OCI-LY1 (cell line): ENCODE results near the gene CTSH.

Source experiments
- H2AFZ ChIP-seq: fragments of 200-600 bp; sonication (generic), shearing (Covaris generic); 2 replicates; pipeline ENCODE4 v1.6.0; 2014; ENCODE audit warnings: antibody characterized with exemption, mild to moderate bottlenecking, low read length
- H3F3A ChIP-seq: fragments of 200-600 bp; sonication (generic), shearing (Covaris generic); 2 replicates; pipeline ENCODE4 v1.6.0; 2014; ENCODE audit warnings: mild to moderate bottlenecking, antibody characterized with exemption, low read length, moderate library complexity; ENCODE audit not compliant: insufficient read depth
- H3K27ac ChIP-seq: fragments of 200-600 bp; sonication (generic); 2 replicates; pipeline ENCODE4 v1.5.1; 2014; ENCODE audit warnings: low read length, mixed run types, mild to moderate bottlenecking, low read depth; ENCODE audit not compliant: poor library complexity, severe bottlenecking
- H3K27me3 ChIP-seq: fragments of 200-600 bp; sonication (generic); 2 replicates; pipeline ENCODE4 v1.6.0; 2014; ENCODE audit warnings: antibody characterized with exemption, mild to moderate bottlenecking, low read length, moderate library complexity; ENCODE audit not compliant: insufficient read depth
- H3K36me3 ChIP-seq: fragments of 200-600 bp; sonication (generic); 2 replicates; pipeline ENCODE4 v1.6.1; 2014; ENCODE audit warnings: mild to moderate bottlenecking, antibody characterized with exemption, low read length, moderate library complexity, mixed read lengths; ENCODE audit not compliant: insufficient read depth
- H3K4me1 ChIP-seq: fragments of 200-600 bp; sonication (generic); 2 replicates; pipeline ENCODE4 v1.5.1; 2014; ENCODE audit warnings: mild to moderate bottlenecking, low read length, moderate library complexity; ENCODE audit not compliant: insufficient read depth, severe bottlenecking
- H3K4me2 ChIP-seq: fragments of 200-600 bp; sonication (generic), shearing (Covaris generic); 2 replicates; pipeline ENCODE4 v1.6.1; 2014; ENCODE audit warnings: low read length
- H3K4me3 ChIP-seq: fragments of 200-600 bp; sonication (generic); 2 replicates; pipeline ENCODE4 v1.5.1; 2014; ENCODE audit warnings: low read length, low read depth, mild to moderate bottlenecking, mixed read lengths; ENCODE audit not compliant: poor library complexity, severe bottlenecking
- H3K79me2 ChIP-seq: fragments of 200-600 bp; shearing (Covaris generic); 2 replicates; pipeline ENCODE4 v1.6.1; 2016; ENCODE audit warnings: mixed run types, low read length, mixed read lengths; ENCODE audit not compliant: insufficient read depth
- H3K9ac ChIP-seq: fragments of 200-600 bp; sonication (generic), shearing (Covaris generic); 2 replicates; pipeline ENCODE4 v1.6.1; 2014; ENCODE audit warnings: mild to moderate bottlenecking, low read length, mixed read lengths
- H3K9me2 ChIP-seq: fragments of 200-600 bp; sonication (generic), shearing (Covaris generic); 2 replicates; pipeline ENCODE4 v1.6.1; 2014; ENCODE audit warnings: low read depth, mild to moderate bottlenecking, low read length, mixed read lengths
- H3K9me3 ChIP-seq: fragments of 200-600 bp; shearing (Covaris generic); 2 replicates; pipeline ENCODE4 v1.6.1; 2014; ENCODE audit warnings: low read length, mixed read lengths
- H4K20me1 ChIP-seq: fragments of 200-600 bp; sonication (generic), shearing (Covaris generic); 2 replicates; pipeline ENCODE4 v1.6.0; 2016; ENCODE audit warnings: mild to moderate bottlenecking, low read length; ENCODE audit not compliant: insufficient read depth
- EZH2 ChIP-seq: fragments of 200-600 bp; sonication (generic), shearing (Covaris generic); IDR thresholded peaks from 2 replicates; pipeline ENCODE4 v1.8.0; 2017; ENCODE audit warnings: borderline replicate concordance, mixed run types, mild to moderate bottlenecking, antibody characterized with exemption, low read length, moderate library complexity, mixed read lengths
- TF ChIP-seq, protein P1 (sequence below): fragments of 200-600 bp; sonication (generic), shearing (Covaris generic); IDR thresholded peaks from 2 replicates; pipeline ENCODE4 v1.5.1; 2017; ENCODE audit warnings: mild to moderate bottlenecking, antibody characterized with exemption, low read length, moderate library complexity, mixed read lengths

The CTSH gene

GRCh38 chr15:78875107-78875914 is 69.5 kb downstream of the CTSH start:
- no peaks in the 10 kb centered on the region for H3K27me3 ChIP-seq
- peak overlapping the region; percentile 90 for H3K9ac ChIP-seq
- peak overlapping the region; percentile 96 for H3K4me2 ChIP-seq
- peaks cover 55% of the 10 kb centered on the region for H3K4me1 ChIP-seq
- no peak overlapping the region for H2AFZ ChIP-seq
- TF ChIP-seq, protein P1, sequence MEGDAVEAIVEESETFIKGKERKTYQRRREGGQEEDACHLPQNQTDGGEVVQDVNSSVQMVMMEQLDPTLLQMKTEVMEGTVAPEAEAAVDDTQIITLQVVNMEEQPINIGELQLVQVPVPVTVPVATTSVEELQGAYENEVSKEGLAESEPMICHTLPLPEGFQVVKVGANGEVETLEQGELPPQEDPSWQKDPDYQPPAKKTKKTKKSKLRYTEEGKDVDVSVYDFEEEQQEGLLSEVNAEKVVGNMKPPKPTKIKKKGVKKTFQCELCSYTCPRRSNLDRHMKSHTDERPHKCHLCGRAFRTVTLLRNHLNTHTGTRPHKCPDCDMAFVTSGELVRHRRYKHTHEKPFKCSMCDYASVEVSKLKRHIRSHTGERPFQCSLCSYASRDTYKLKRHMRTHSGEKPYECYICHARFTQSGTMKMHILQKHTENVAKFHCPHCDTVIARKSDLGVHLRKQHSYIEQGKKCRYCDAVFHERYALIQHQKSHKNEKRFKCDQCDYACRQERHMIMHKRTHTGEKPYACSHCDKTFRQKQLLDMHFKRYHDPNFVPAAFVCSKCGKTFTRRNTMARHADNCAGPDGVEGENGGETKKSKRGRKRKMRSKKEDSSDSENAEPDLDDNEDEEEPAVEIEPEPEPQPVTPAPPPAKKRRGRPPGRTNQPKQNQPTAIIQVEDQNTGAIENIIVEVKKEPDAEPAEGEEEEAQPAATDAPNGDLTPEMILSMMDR: no peak
- TF ChIP-seq EZH2: no peak
- H3K27ac ChIP-seq: peak overlapping the region; percentile 94
- H4K20me1 ChIP-seq: peaks cover 14% of the 10 kb centered on the region
- H3K9me2 ChIP-seq: no peaks in the 10 kb centered on the region
- peaks cover 18% of the 10 kb centered on the region for H3K36me3 ChIP-seq
- no peaks in the 10 kb centered on the region for H3K9me3 ChIP-seq
- peak overlapping the region; percentile 86 for H3K4me3 ChIP-seq
- peaks cover 68% of the 10 kb centered on the region for H3K79me2 ChIP-seq
- H3F3A ChIP-seq: no peaks in the 10 kb centered on the region

GRCh38 chr15:78873793-78874765 is 70.8 kb downstream of the CTSH start:
- H3F3A ChIP-seq: no peaks in the 10 kb centered on the region
- peaks cover 14% of the 10 kb centered on the region for H4K20me1 ChIP-seq
- peaks cover 52% of the 10 kb centered on the region for H3K4me1 ChIP-seq
- peak overlapping the region; percentile 90 for H3K9ac ChIP-seq
- H3K36me3 ChIP-seq: peaks cover 10% of the 10 kb centered on the region; the same call in 1 of the 2 replicates
- H3K79me2 ChIP-seq: peaks cover 56% of the 10 kb centered on the region
- peak overlapping the region; percentile 96 for H3K4me2 ChIP-seq
- no peaks in the 10 kb centered on the region for H3K9me2 ChIP-seq
- H2AFZ ChIP-seq: no peak overlapping the region
- TF ChIP-seq EZH2: no peak
- TF ChIP-seq, protein P1: peak; percentile 7; the same call in 1 of the 2 replicates
- peak overlapping the region; percentile 86 for H3K4me3 ChIP-seq
- no peaks in the 10 kb centered on the region for H3K27me3 ChIP-seq
- H3K27ac ChIP-seq: peak overlapping the region; percentile 94
- H3K9me3 ChIP-seq: no peaks in the 10 kb centered on the region

DNA sequence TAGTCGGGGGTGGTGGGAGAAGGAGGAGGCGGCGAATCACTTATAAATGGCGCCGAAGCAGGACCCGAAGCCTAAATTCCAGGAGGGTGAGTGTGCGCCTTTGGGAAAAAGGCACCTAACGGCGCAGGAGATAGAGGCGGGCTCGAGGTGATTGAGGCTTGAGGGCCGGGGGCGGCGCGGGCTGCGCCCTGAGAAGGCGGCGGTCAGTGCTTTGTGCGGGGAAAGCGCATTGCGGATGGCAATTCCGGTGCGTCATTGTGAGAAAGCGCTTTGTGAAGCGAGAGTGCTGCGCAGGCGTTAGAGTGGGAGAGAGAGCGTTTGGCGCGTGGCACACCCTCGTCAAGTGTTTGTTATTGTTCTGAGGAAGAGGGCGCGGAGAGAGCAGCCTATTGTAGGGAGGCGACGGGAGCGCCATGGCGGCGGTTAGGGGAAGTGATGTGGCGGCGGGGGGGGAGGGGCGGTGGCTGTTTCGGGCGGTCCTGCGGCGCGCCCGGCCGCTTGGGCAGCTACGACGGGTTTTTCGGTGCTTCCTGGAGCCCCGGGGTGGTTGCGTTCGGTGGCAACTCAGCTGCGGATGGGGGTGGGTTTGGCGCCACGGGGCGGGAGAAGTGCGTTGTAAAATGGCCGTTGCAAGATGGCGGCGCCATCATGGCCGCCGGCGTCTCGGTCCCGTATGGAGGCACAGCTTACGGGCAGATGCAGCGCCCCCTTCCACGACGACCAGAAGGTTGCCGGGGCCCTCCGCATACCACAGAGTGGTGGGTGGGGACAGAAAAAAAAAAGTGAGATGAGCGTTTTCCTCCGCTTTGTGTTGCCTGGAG is 71.7 kb downstream of the CTSH start:
- no peaks in the 10 kb centered on the region for H3K9me3 ChIP-seq
- peaks cover 8% of the 10 kb centered on the region; the same call in 1 of the 2 replicates for H4K20me1 ChIP-seq
- no peaks in the 10 kb centered on the region for H3F3A ChIP-seq
- H3K79me2 ChIP-seq: peaks cover 47% of the 10 kb centered on the region
- H2AFZ ChIP-seq: no peak overlapping the region
- no peak for TF ChIP-seq EZH2
- TF ChIP-seq, protein P1: peak; percentile 62
- no peaks in the 10 kb centered on the region for H3K9me2 ChIP-seq
- no peaks in the 10 kb centered on the region for H3K27me3 ChIP-seq
- peaks cover 43% of the 10 kb centered on the region for H3K4me1 ChIP-seq
- peak overlapping the region; percentile 96 for H3K4me2 ChIP-seq
- peak overlapping the region; percentile 94 for H3K27ac ChIP-seq
- H3K9ac ChIP-seq: peak overlapping the region; percentile 90
- peak overlapping the region; percentile 86 for H3K4me3 ChIP-seq
- peaks cover 3% of the 10 kb centered on the region; the same call in 1 of the 2 replicates for H3K36me3 ChIP-seq
